ENCODE data around the gene NDUFB1. TPM values are rescaled to one million over a fixed set of nuclear protein-coding genes. Genes with fewer than 3 reads are reported as not detected.

The NDUFB1 gene
- polyA plus RNA-seq, 10 donors, result 91.9 to 139 (median 112) TPM

DNA sequence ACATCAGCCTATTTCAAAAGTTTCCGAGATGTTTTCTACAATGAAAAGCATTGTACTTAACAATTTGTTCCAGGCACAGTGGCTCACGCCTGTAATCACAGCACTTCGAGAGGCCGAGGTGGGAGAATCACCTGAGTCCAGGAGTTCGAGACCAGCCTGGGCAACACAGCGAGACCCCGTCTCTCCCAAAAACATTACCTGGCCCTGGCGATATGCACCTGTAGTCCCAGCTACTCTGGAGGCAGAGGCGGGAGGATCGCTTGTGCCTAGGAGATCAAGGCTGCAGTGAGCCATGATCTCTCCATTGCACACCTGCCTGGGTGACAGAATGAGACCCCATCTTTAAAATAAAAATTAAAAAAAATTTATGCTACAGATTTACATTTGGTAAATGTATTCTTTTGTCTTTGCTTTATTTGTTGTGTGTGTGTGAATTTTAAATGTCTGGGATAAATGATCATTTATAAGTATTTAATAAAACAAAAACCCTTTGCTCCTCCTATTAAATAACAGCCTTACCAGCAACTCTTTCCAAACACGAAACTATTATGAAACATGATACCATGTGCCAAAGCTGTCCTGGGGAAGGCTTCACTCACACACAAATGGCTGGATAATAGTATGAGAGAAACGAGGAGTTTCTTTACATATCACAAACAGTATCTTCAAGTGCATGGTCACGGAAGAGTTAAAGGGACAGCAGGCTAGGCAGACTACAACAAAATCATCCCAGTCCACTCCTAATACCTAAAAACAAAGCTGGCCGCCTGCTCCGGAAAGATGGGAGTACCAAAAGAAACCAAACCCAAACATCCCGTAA lies 16.2 kb downstream of the NDUFB1 start:
- DNase-seq, result no peak

DNA sequence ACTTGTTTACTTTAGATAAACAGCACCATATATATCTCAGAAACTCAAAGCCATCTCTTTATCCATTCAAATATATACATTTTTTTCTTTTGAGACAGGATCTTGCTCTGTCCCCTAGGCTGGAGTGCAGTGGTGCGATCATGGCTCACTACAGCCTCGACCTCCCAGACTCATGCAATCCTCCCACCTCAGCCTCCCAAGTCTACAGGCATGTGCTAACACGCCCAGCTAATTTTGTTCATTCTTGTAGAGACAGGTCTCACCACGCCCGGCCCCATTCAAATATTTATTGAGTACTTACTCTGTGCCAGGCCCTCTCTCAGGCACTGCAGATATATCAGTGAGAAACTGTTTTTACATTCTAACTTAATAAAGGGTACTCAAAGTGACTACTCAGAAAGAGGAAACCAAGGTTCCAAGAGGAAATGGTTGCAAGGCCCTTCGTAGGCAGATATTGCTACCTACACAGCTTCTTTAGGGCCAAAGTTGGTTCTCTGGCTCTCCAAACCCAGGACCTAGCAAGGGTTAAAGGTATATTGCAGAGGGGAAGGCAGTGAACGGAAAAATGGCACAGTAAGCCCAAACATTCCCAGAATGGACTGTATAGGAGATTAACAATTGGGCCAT lies 18.0 kb downstream of the NDUFB1 start:
- no peak for DNase-seq

DNA sequence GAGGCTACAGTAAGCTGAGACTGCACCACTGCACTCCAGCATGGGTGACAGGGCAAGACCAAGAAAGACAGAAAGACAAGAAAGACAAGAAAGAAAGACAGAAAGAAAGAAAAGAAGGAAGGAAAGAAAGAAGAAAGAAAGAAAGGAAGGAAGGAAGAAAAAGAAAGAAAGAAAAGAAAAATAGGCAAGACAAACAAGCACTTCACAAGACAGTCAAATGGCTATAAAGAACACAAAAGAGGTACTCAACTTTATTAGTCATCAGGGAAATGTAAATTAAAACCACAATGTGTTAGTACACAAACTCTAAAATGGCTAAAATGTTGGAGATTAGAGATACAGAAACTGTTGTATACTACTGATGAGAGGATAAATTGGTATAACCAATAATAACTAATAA lies 21.7 kb downstream of the NDUFB1 start:
- no peak for DNase-seq

DNA sequence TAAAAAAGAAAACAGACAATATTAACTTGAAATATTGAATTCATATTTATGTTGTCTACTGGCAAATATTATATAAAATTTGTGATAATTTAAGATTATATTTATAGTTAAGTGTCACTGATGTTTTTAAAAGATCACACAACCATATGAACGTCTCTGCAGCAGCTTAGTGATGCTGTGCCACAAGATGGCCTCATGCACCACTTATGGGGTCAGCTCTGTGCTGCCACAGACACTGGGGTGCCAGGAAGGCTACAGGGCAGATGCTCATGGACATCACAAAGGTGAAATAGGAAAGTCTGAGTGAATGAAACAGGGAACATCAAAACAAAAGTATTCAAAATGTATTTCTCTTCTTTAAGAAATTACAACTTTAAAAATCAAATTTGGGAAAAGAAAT lies 28.2 kb downstream of the NDUFB1 start:
- DNase-seq, result no peak

DNA sequence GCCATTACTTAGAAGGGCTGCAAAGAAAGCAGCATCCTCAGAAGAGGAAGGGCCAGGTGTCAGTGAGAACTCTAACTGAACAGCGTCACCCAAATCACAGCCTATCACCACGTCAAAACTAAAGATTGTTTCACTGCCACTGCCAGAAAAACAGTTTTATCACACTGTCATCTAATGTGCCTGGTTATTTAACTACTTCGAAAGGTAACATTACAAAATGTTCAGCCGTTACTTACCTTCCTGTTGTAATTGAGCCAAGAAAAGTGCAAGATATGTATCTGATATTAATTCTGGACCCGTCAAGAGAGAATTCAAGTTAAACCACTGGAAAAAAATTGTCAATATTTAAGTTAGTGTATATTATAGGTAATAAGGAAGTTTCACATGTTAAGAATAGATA lies 33.0 kb downstream of the NDUFB1 start:
- no peak for DNase-seq

DNA sequence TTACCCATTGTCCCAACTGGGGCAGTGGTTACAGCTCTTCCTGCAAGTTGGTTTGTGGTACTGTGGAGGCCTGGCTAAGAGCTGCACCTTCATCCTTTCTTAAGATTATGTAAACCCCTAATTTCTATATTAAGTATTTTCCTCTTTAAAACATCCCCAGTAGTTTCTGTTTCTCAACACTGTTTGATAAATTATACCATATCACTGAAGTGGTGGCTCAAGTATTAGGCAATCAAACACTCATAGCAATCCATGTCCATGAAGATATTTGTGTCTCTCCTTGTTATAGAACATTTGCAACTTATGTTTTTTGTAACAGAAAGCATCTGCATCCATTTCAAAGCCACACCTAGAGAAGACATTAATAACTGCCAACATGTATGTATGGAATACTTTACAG lies 47.0 kb downstream of the NDUFB1 start:
- DNase-seq, result no peak

Other genes starting within 250 kb of the NDUFB1 start
- gene FBLN5, start 174.0 kb downstream of the NDUFB1 start, polyA plus RNA-seq (ENCODE audit: insufficient read length in 10 of 10), result 100 to 1,000 TPM in 5 of 10 donors, 10 to 100 TPM in 5; 63.9 to 138 (median 101) TPM
- gene TRIP11, start 81.6 kb downstream of the NDUFB1 start, polyA plus RNA-seq (ENCODE audit: insufficient read length in 10 of 10), result 10 to 100 TPM; 15.8 to 28.2 (median 22.1) TPM
- 10 to 100 TPM in 9 of 10 donors, 1 to 10 TPM in 1; 9.8 to 25.2 (median 16.6) TPM for gene ATXN3, start 15.1 kb downstream of the NDUFB1 start, polyA plus RNA-seq (ENCODE audit: insufficient read length in 10 of 10)
- gene CPSF2, start 263 bp upstream of the NDUFB1 start, polyA plus RNA-seq (ENCODE audit: insufficient read length in 10 of 10), result 10 to 100 TPM; 31.6 to 52.4 (median 41.1) TPM
- gene SLC24A4, start 201.5 kb upstream of the NDUFB1 start, polyA plus RNA-seq (ENCODE audit: insufficient read length in 10 of 10), result 1 to 10 TPM; 1.1 to 7.4 (median 2.7) TPM